ENCODE measurements around the gene TXNDC17.

TXNDC17 gene

DNA sequence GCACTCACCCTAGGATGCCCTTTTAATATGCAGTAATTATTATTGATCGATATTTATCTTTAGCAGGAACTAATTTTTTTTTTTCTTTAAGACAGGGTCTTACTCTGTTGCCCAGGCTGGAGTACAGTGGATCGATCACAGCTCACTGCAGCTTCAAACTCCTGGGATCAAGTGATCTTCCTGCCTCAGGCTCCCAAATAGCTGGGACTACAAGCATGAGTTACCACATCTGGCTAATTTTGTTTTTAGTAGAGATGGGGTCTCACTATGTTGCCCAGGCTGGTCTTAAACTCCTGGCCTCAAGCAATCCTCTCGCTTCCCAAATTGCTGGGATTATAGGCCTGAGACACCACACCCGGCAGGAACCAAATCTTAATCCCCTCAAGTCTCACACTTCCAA is 29.6 kb upstream of the TXNDC17 start:
- DNase-seq (ENCODE audit: low read depth): no peak
- TF ChIP-seq, protein P1, sequence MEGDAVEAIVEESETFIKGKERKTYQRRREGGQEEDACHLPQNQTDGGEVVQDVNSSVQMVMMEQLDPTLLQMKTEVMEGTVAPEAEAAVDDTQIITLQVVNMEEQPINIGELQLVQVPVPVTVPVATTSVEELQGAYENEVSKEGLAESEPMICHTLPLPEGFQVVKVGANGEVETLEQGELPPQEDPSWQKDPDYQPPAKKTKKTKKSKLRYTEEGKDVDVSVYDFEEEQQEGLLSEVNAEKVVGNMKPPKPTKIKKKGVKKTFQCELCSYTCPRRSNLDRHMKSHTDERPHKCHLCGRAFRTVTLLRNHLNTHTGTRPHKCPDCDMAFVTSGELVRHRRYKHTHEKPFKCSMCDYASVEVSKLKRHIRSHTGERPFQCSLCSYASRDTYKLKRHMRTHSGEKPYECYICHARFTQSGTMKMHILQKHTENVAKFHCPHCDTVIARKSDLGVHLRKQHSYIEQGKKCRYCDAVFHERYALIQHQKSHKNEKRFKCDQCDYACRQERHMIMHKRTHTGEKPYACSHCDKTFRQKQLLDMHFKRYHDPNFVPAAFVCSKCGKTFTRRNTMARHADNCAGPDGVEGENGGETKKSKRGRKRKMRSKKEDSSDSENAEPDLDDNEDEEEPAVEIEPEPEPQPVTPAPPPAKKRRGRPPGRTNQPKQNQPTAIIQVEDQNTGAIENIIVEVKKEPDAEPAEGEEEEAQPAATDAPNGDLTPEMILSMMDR (IDR thresholded peaks at IDR 0.05; ENCODE audit: low read length, missing control alignments): no peak

DNA sequence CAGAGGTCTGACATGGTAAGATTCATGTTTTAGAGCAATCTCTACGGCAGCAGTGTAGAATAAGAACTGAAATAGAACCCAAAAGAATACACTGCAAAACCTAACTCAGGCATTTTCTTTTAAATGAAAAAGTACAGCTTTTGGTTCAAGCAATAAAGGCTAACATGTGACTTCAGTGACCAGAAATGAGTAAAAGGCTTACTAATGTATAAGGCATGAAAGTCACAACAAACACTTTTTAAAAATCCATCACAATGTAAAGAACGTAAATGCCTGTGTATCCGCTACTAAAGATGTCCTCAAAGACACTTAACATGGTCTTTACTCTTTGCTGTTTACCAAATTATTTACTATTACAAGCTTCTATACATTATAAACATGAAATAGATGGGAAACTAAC is 16.9 kb upstream of the TXNDC17 start:
- H3K4me3 ChIP-seq (replicated peaks; ENCODE audit: low read depth, low read length): no peak overlapping the region
- TF ChIP-seq, protein P1 (IDR thresholded peaks at IDR 0.05; ENCODE audit: low read length, missing control alignments): no peak
- no peak for DNase-seq (ENCODE audit: low read depth)

More for the DNA sequence above, 29.6 kb upstream of the TXNDC17 start:
- H3K4me3 ChIP-seq (replicated peaks; ENCODE audit: low read depth, low read length): no peak overlapping the region

DNA sequence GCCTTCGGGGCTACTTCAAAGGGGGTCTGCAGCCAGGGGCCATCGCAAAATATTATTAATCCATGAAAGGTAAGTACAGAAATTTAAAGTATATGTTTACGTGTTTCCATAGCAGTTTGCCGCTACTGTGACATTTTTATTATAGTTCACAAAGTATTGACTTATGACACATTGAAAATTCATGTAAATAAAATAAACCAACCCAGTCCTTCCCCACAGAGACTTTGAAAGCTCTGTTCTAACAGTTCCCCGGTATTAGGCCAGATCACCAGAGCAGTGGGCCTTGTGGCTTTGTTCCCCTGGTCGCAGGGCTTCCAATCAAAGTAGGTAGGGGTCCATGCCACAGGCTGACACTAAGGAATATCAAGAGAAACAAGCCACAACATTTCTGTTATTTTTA is 14.2 kb upstream of the TXNDC17 start:
- no peak for DNase-seq (ENCODE audit: low read depth)
- no peak overlapping the region for H3K4me3 ChIP-seq (replicated peaks; ENCODE audit: low read depth, low read length)
- TF ChIP-seq, protein P1 (IDR thresholded peaks at IDR 0.05; ENCODE audit: low read length, missing control alignments): no peak

DNA sequence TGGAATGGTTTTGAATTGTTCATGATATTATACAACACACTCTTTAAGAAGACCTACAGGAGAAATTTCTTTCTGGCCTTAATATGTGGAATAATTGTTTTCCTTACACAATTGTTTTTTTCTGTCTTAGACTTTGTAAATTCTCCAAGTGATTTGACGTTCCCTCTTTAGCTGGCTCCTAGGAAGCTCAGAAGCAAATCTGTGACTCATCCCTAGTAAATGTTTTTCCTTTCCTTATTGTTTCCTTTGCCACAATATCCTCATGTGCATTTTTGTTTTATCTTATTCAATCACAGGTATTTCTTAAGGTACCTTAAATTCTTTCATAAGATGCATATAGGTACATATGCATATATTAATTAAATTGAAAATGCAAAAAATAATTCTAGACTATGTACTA is 13.8 kb upstream of the TXNDC17 start:
- H3K4me3 ChIP-seq (replicated peaks; ENCODE audit: low read depth, low read length): no peak overlapping the region
- TF ChIP-seq, protein P1 (IDR thresholded peaks at IDR 0.05; ENCODE audit: low read length, missing control alignments): no peak
- DNase-seq (ENCODE audit: low read depth): peak; percentile 45

DNA sequence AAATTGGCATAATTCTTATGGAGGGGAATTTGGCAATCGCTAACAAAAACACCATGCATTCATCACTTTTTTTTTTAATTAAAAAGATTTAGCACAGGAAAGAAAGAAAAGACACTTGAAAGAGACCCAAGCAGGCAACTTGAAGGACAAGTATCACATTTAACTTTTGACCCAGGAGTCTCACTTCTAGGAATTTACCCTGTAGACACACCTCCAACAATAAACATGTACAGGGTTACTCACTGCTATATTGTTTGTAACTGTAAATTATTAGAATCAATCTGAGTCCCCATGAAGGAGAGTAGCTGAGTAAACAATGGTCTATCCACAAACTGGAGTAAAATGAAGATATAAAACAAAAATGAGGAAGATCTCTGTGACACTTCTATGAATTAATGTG is 10.5 kb upstream of the TXNDC17 start:
- H3K4me3 ChIP-seq (replicated peaks; ENCODE audit: low read depth, low read length): no peak overlapping the region
- DNase-seq (ENCODE audit: low read depth): no peak
- TF ChIP-seq, protein P1 (IDR thresholded peaks at IDR 0.05; ENCODE audit: low read length, missing control alignments): no peak

DNA sequence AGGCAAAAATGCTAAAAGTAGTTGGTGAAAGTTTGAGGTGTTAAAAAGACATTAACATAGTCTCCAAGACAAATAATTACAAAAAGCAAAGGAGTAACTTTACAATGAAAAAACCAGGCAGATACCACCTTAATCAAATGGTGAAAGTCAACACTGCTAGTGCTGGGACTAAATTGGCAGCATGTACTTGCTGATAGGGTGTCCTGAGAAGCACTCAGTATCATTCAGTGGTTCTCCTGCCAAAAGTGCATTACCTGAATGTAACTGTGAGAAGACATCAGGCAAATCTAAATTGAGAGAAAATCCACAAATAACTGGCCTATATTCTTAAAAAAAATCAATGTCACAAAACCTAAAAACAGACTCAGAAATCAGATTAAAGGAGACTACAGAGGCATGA is 8.3 kb upstream of the TXNDC17 start:
- TF ChIP-seq, protein P1 (IDR thresholded peaks at IDR 0.05; ENCODE audit: low read length, missing control alignments): no peak
- no peak overlapping the region for H3K4me3 ChIP-seq (replicated peaks; ENCODE audit: low read depth, low read length)
- DNase-seq (ENCODE audit: low read depth): no peak

DNA sequence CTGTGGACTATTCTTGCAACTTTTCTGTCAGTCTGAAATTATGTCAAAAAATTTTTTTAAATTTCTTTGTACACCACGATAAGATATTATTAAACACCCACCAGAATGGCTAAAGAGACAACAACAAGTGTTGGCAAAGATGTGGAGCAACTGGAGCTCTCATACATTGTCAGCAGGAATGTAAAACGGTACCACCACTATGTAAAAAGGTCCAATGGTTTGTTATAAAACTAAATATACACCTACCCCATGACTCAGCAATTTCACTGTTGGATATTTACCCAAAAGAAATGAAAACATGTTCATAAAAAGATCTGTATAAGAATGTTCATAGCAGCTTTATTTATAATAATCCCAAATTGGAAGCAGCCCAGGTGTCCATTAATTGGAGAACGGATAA is 7.6 kb upstream of the TXNDC17 start:
- TF ChIP-seq, protein P1 (IDR thresholded peaks at IDR 0.05; ENCODE audit: low read length, missing control alignments): no peak
- no peak overlapping the region for H3K4me3 ChIP-seq (replicated peaks; ENCODE audit: low read depth, low read length)
- no peak for DNase-seq (ENCODE audit: low read depth)

Measured in fibroblast of pulmonary artery (primary cell).